Retinal pigment epithelial cell (primary cell): ENCODE data around the gene FBN1.

ENCODE experiments used
- DNase-seq: peaks from one replicate; pipeline ENCODE4 v3.0.0-alpha.2; 2010; ENCODE audit warnings: low read depth
- H3K4me3 ChIP-seq: 2 replicates; pipeline ENCODE4 v1.5.1; 2011; ENCODE audit warnings: mild to moderate bottlenecking, low read length, control low read depth, moderate library complexity
- TF ChIP-seq, protein P1 (sequence below): conservative IDR thresholded peaks from 2 replicates; pipeline ENCODE4 v1.5.1; 2011; ENCODE audit warnings: low read depth, low read length, control low read depth, inconsistent platforms

FBN1 gene

DNA sequence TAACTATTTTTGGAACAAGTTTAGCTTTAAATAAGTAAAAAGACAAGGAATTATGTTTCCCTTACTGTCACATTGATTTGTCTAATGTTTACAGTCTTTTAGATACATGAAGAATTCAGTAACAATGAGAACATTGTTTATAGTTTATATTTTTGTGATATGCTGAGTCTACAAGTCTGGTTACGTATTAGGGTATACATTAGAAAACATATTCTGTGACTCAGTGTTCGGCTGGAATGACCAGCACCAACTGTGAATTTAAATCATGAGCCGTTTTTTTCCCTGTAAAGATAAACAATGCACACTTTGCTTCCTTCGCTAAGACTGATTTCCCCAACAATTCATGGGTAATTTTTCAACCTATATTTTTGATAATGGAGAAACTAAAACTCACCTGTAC lies 182.8 kb downstream of the FBN1 start:
- H3K4me3 ChIP-seq, result no peak overlapping the region
- TF ChIP-seq, protein P1, sequence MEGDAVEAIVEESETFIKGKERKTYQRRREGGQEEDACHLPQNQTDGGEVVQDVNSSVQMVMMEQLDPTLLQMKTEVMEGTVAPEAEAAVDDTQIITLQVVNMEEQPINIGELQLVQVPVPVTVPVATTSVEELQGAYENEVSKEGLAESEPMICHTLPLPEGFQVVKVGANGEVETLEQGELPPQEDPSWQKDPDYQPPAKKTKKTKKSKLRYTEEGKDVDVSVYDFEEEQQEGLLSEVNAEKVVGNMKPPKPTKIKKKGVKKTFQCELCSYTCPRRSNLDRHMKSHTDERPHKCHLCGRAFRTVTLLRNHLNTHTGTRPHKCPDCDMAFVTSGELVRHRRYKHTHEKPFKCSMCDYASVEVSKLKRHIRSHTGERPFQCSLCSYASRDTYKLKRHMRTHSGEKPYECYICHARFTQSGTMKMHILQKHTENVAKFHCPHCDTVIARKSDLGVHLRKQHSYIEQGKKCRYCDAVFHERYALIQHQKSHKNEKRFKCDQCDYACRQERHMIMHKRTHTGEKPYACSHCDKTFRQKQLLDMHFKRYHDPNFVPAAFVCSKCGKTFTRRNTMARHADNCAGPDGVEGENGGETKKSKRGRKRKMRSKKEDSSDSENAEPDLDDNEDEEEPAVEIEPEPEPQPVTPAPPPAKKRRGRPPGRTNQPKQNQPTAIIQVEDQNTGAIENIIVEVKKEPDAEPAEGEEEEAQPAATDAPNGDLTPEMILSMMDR, result no peak
- DNase-seq, result no peak

DNA sequence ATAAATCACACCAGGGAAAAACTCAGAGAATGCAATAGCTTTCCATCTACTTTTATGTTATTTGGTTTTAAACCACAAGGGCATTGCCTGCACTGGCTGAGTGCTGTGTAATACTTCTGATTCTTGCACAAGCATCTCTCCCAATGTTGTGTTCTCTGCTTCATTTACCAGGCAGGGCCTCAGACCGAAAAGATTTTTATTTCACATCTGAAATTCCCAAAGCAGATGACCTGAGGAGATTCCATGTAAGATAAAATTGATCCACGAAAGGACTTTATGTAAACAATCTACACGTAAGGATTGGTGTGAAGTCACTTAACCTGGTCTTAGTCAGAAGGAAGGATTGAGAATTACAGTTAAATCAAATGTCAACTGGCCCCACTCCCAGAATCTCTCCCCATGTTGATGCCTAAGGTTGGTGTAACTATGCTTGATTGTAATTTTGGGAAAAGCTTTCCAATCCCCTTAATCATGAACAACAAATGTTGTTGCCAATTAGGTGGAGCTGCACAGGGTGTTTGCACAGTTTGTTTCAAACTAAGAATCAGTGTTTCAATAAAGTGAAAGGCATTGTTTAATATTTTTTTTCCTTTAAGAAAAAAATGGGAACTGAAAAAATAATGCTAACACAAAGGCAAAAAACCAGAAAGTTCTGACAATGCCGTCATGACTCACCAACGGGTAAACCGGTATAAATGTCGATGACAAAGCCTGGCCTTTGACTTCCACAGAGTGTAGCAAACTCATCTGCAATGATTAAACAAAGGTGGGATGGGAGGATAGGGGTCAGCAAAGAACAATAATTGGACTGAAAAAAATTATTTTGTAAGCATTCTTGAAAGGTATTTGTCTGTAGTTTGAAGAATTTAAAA lies 185.7 kb downstream of the FBN1 start:
- TF ChIP-seq, protein P1, result no peak
- H3K4me3 ChIP-seq, result no peak overlapping the region
- no peak for DNase-seq

DNA sequence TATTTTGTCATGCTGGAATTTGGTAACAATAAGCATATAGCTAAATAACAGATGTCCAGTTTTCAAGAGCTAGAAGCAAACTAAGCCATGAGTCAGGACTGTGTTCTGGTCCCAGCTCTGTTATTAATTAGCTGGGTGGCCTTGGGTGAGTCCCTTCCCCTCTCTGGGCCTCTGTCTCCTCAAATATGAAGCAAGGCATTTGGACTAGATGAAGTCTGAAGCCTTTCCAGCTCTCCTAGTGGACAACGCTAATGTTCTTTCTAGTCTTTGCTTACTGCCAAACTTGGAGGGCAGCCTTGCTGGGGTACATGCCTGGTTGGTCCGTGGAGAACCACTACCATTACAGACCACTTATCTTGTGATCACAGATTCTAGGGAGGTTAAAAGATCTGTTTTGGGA lies 186.6 kb downstream of the FBN1 start:
- TF ChIP-seq, protein P1, result no peak
- DNase-seq, result no peak
- H3K4me3 ChIP-seq, result no peak overlapping the region

DNA sequence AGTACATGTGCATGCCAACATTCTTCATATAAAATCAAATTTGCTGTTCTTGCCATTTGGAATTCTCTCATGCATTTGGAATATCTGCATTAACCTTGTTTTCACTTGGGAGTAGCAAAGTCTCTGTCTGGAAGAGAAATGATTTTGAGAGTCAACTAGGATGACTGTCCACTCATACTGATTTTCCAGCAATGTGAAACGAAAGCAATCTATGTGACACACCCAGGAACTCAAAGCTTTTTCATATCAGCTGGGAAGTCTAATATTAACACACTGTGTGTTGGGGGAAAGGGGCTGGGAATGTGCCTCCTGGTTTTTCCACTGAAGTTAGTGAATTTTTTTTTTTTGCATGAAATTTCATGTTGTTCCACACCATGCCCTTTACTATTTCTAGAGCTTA lies 189.4 kb downstream of the FBN1 start:
- DNase-seq, result no peak
- TF ChIP-seq, protein P1, result no peak
- H3K4me3 ChIP-seq, result no peak overlapping the region

DNA sequence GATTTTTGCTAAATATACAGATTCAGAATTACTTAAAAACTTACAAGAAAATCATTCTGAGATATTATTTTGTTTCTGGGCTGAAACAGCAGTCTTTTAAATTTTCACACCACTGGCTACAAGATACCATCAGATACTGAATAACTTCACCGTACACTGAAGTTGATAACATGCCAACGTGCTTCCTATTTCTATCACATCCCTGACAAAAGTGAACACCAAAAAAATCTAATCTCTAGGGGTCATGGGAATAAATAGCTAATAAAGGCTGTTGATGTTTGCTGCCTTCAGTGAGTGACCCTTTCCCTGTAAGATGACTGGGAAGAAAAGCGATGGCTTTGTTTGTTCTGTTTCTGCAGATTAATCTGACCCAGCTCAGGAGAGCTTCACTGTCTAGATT lies 193.8 kb downstream of the FBN1 start:
- TF ChIP-seq, protein P1, result no peak
- no peak overlapping the region for H3K4me3 ChIP-seq
- no peak for DNase-seq

DNA sequence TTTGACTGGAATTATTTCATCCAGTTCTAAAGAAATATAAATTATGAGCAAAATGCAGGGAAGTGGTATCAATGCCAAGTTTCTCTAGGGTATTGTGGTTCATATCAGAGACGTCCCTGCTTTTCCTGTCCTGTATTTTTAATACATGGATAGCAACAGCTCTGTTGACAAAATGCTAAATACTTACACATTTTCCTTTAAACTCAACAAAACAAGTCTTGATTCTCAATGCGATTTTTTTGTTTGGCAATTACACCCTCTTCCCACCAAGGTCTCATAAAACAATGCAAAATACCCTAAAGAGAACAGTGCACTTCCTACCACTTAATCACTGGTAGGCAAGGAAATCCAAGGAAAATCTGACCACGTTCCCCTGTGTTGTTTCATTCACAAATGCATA lies 194.3 kb downstream of the FBN1 start:
- no peak overlapping the region for H3K4me3 ChIP-seq
- TF ChIP-seq, protein P1, result no peak
- no peak for DNase-seq

DNA sequence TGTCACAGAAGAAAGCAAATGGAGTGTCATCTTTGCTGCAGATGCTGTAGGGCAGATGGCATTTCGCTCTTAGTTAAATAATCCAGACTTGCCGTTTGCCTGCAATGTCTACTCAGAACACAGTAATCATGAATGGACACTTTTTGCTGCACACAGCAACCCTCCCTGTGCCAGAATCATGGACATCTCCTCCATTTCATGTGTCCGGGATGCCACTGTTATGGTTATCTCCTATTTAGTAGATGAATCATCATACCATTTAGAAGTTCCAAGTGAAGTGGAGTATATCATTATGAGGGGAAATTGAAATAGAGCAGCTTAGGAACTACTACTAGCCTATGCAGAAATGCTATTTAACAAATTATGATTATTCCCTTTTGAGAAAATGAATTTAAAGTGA lies 195.8 kb downstream of the FBN1 start:
- no peak for DNase-seq
- no peak overlapping the region for H3K4me3 ChIP-seq
- TF ChIP-seq, protein P1, result no peak
